Heart left ventricle (tissue), 16 donors: Measurements from ENCODE around the gene VWDE. TPM values are rescaled to one million over a fixed set of nuclear protein-coding genes. Genes with fewer than 3 reads are reported as not detected.

Experiments used
- ATAC-seq, 4 donors: fragments of 200-7000 bp; cut with Tn5 transposase; one replicate each; pipeline ENCODE4 v1.9.1; 2020 to 2022; ENCODE audit warnings: moderate library complexity in 4 of 4, mild to moderate bottlenecking in 3 of 4, moderate number of reproducible peaks in 1 of 4
- DNase-seq, 5 donors: peaks; one replicate each; pipeline ENCODE4 v3.0.0-alpha.2; 2020
- H3K27ac ChIP-seq, 12 donors: fragments of 200-600 bp; sonication (generic) in 4 of 12; one replicate each; pipeline versions ENCODE4 v1.5.0 to v1.8.0; 2016 to 2022; ENCODE audit warnings: mild to moderate bottlenecking in 2 of 12
- H3K27me3 ChIP-seq, 9 donors: fragments of 200-600 bp; sonication (generic) in 2 of 9; one replicate each; pipeline versions ENCODE4 v1.5.1 to v1.8.0; 2016 to 2022; ENCODE audit warnings: mild to moderate bottlenecking in 3 of 9
- H3K36me3 ChIP-seq, 9 donors: fragments of 200-600 bp; sonication (generic) in 2 of 9; one replicate each; pipeline versions ENCODE4 v1.5.0 to v1.8.0; 2018 to 2022; ENCODE audit warnings: mild to moderate bottlenecking in 2 of 9
- H3K4me1 ChIP-seq, 12 donors: fragments of 200-600 bp; sonication (generic) in 4 of 12; one replicate each; pipeline versions ENCODE4 v1.5.0 to v1.8.0; 2016 to 2022; ENCODE audit warnings: mild to moderate bottlenecking in 3 of 12
- H3K4me3 ChIP-seq, 12 donors: fragments of 200-600 bp; sonication (generic) in 4 of 12; one replicate each; pipeline versions ENCODE4 v1.5.0 to v1.8.0; 2017 to 2022; ENCODE audit warnings: mild to moderate bottlenecking in 9 of 12, moderate library complexity in 4 of 12
- H3K9me3 ChIP-seq, 12 donors: fragments of 200-600 bp; sonication (generic) in 4 of 12; one replicate each; pipeline versions ENCODE4 v1.5.0 to v1.8.0; 2016 to 2022; ENCODE audit warnings: mild to moderate bottlenecking in 1 of 12
- CTCF ChIP-seq, 12 donors: fragments of 200-600 bp; sonication (generic) in 4 of 12; IDR thresholded peaks; one replicate each; pipeline versions ENCODE4 v1.5.0 to v1.8.0; 2018 to 2022; ENCODE audit warnings: antibody characterized with exemption in 12 of 12, mild to moderate bottlenecking in 5 of 12
- POLR2A ChIP-seq, 2 donors: fragments of 450-650 bp; IDR thresholded peaks; one replicate each; pipeline ENCODE4 v1.6.1; 2017; ENCODE audit warnings: antibody characterized with exemption in 2 of 2, mild to moderate bottlenecking in 2 of 2, moderate library complexity in 2 of 2
- WGBS, 4 donors: extraction: QIAGEN DNeasy Blood & Tissue Kit in 2 of 4; methylation state at CpG; one replicate each; pipeline versions ENCODE4 v1.1.5 to v1.1.7; 2013 to 2018; 5-methylcytosine and 5-hydroxymethylcytosine counted together
- intact Hi-C, 10 donors: fragments of 100-400 bp; cut with DNase I; formaldehyde crosslinking; loops; one replicate each; pipeline versions ENCODE4 v1.11.1 to v1.14.2; 2022
- polyA plus RNA-seq, 2 donors: library from polyadenylated mRNA; stranded (reverse); fragments of 200-250 nt; gene quantifications; one replicate each; pipeline ENCODE4 v1.2.3, GENCODE V29; 2013
- total RNA-seq, 9 donors: library from RNA; depleted of rRNA in 2 of 9; stranded (reverse); fragments of >200 nt in 2 of 9; fragmentation: NEBNext Ultra II Directional in 3 of 9; extraction: Animal tissue kit (Norgen Biotek cat#: 25700) in 3 of 9; gene quantifications; one replicate each; pipeline versions ENCODE4 v1.1.0 to v1.2.4, GENCODE V29; 2016 to 2023
- donor health status: ischemic (EF 13 %, LVEDD 7.1; RV severe dilation, severe dysfunction).
- donor health status: healthy with polysubstance abuse.
- donor health status: DM: no; HTN: yes; CAD: no.
- donor health status: DM: no; HTN: no; CAD: no.
- donor health status: ischemic (EF 25% LVEDD 6.9; RV normal size, moderate dysfunction).
- donor health status: ischemic (EF 25% LVEDD 5.7; RV mildly dilated, moderate dysfunction).
- donor health status: healthy.
- donor health status: DM: yes; HTN: yes; CAD: no.
- donor health status: ischemic (EF 35%, LVEDD 5.7; RV mildly dilated, moderate dysfunction).
- donor health status: nonischemic (EF 11% LVEDD 7.7; RV severe dilation, severe dysfunction).
- donor health status: DM: yes; HTN: yes; CAD: no.
- donor health status: PGD.
- donor health status: ischemic (EF 29% LVEDD 5.4; RV normal size, mild dysfunction).
- donor health status: nonischemic (EF 23%, LVEDD 6.1; RV moderate dilation, normal function).

The VWDE gene
- total and polyA plus RNA-seq, 11 donors, result 0.07 to 0.58 (median 0.27) TPM; not detected in 8

- no peak overlapping the region for H3K4me3 ChIP-seq
- ATAC-seq (peak in 2 of 4 donors; percentile 42 to 82), DNase-seq (no peak)
- WGBS, 4 donors, result 48 to 61% (median 54%) methylated on average over 6 of the region's 6 CpGs
- H3K36me3 ChIP-seq, result no peaks in the 10 kb centered on the region
- H3K4me1 ChIP-seq, result no peaks in the 10 kb centered on the region
- TF ChIP-seq CTCF (IDR thresholded peaks at IDR 0.05), result no peak
- no peak for TF ChIP-seq POLR2A (IDR thresholded peaks at IDR 0.05)
- H3K27ac ChIP-seq, result no peak overlapping the region
- H3K9me3 ChIP-seq, result no peaks in the 10 kb centered on the region
- no peaks in the 10 kb centered on the region for H3K27me3 ChIP-seq
- intact Hi-C loops, result no loop called here
These were observed 33.9 kb downstream of the VWDE start for GRCh38 chr7:12369756-12370155.

- no peak for ATAC-seq
- no peaks in the 10 kb centered on the region for H3K9me3 ChIP-seq
- no peak overlapping the region for H3K4me3 ChIP-seq
- no peak for DNase-seq
- intact Hi-C loops, result no loop called here
- H3K4me1 ChIP-seq, result no peaks in the 10 kb centered on the region
- TF ChIP-seq CTCF (IDR thresholded peaks at IDR 0.05) (no peak), POLR2A (IDR thresholded peaks at IDR 0.05) (no peak)
- H3K36me3 ChIP-seq, result no peaks in the 10 kb centered on the region
- no peak overlapping the region for H3K27ac ChIP-seq
- H3K27me3 ChIP-seq, result no peaks in the 10 kb centered on the region
These were observed 34.6 kb downstream of the VWDE start for GRCh38 chr7:12369072-12369471.

- WGBS, 4 donors, result 36 to 62% (median 39%) methylated on average over 2 of the region's 2 CpGs
- no peak for DNase-seq
- no peaks in the 10 kb centered on the region for H3K27me3 ChIP-seq
- no peaks in the 10 kb centered on the region for H3K9me3 ChIP-seq
- TF ChIP-seq CTCF (IDR thresholded peaks at IDR 0.05) (no peak), POLR2A (IDR thresholded peaks at IDR 0.05) (no peak)
- intact Hi-C loops, result no loop called here
- no peak for ATAC-seq
- no peak overlapping the region for H3K4me3 ChIP-seq
- no peaks in the 10 kb centered on the region for H3K4me1 ChIP-seq
- H3K27ac ChIP-seq, result no peak overlapping the region
- H3K36me3 ChIP-seq, result no peaks in the 10 kb centered on the region
These were observed 42.7 kb downstream of the VWDE start for GRCh38 chr7:12360948-12361347.

- ATAC-seq, result no peak
- intact Hi-C loops, result no loop called here
These were observed 45.0 kb downstream of the VWDE start for GRCh38 chr7:12358694-12359093.

More at GRCh38 chr7:12358694-12359093, 45.0 kb downstream of the VWDE start:
- H3K36me3 ChIP-seq, result no peaks in the 10 kb centered on the region
- TF ChIP-seq CTCF (IDR thresholded peaks at IDR 0.05) (no peak), POLR2A (IDR thresholded peaks at IDR 0.05) (no peak)
- no peak for DNase-seq
- H3K4me3 ChIP-seq, result no peak overlapping the region
- no peaks in the 10 kb centered on the region for H3K9me3 ChIP-seq
- H3K4me1 ChIP-seq, result no peaks in the 10 kb centered on the region
- no peak overlapping the region for H3K27ac ChIP-seq
- H3K27me3 ChIP-seq, result no peaks in the 10 kb centered on the region
